WI38 (cell line): Measurements from ENCODE around the gene OAS1.

Experiments used
- H3K4me3 ChIP-seq: 2 replicates; pipeline ENCODE4 v1.5.1; 2011; ENCODE audit warnings: low read depth, mild to moderate bottlenecking, control low read depth, low read length
- TF ChIP-seq, protein P1 (sequence below): IDR thresholded peaks from 2 replicates; pipeline ENCODE4 v1.5.1; 2012; ENCODE audit warnings: low read depth, mild to moderate bottlenecking, control low read depth, low read length

The OAS1 gene

DNA sequence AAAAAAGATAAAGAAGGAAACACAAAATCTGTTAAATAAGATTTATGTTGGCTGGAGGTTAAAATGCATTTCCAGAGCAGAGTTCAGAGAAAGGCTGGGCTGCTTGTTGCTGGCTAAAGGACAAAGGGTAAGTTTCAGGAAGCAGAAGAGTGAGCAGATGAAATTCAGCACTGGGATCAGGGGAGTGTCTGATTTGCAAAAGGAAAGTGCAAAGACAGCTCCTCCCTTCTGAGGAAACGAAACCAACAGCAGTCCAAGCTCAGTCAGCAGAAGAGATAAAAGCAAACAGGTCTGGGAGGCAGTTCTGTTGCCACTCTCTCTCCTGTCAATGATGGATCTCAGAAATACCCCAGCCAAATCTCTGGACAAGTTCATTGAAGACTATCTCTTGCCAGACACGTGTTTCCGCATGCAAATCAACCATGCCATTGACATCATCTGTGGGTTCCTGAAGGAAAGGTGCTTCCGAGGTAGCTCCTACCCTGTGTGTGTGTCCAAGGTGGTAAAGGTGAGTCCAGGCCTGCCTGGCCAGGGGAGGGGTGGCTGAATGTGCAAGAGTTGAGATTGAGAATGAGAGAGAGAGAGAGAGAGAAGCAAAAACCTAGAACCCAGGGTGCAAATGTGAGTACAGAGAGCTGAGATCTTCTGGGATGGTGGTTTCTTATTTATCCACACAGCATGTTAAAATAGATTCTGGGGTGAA lies at the start of gene OAS1:
Gene OAS1, plus strand, starts transcription at position 251 of the 703 bp plus-strand sequence. Its CDS starts 78 bp downstream, at position 329.
- peak within 1 kb of the TSS; percentile 42 for H3K4me3 ChIP-seq

DNA sequence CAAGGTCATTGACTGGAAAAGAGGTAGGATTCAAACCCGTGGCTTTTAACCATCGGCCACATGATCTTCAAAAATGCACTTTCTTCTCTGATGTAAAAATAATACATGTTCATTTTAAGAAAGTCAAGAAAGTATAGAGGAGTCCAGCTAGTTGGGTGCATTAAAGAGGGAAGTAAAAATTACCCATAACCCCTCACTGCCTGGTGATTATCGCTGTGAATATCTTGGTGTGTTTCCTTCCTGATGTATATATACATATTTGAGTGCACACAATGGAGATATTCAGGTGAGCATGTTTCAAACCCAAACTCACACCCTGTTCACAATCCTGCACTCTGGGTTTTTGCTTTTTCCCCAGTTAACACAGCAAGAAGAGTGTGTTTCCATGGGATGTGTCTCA lies 47.5 kb upstream of the OAS1 start:
- TF ChIP-seq, protein P1, sequence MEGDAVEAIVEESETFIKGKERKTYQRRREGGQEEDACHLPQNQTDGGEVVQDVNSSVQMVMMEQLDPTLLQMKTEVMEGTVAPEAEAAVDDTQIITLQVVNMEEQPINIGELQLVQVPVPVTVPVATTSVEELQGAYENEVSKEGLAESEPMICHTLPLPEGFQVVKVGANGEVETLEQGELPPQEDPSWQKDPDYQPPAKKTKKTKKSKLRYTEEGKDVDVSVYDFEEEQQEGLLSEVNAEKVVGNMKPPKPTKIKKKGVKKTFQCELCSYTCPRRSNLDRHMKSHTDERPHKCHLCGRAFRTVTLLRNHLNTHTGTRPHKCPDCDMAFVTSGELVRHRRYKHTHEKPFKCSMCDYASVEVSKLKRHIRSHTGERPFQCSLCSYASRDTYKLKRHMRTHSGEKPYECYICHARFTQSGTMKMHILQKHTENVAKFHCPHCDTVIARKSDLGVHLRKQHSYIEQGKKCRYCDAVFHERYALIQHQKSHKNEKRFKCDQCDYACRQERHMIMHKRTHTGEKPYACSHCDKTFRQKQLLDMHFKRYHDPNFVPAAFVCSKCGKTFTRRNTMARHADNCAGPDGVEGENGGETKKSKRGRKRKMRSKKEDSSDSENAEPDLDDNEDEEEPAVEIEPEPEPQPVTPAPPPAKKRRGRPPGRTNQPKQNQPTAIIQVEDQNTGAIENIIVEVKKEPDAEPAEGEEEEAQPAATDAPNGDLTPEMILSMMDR = no peak
- no peak overlapping the region for H3K4me3 ChIP-seq

More for the DNA sequence above, at the start of gene OAS1:
- TF ChIP-seq, protein P1 = no peak

DNA sequence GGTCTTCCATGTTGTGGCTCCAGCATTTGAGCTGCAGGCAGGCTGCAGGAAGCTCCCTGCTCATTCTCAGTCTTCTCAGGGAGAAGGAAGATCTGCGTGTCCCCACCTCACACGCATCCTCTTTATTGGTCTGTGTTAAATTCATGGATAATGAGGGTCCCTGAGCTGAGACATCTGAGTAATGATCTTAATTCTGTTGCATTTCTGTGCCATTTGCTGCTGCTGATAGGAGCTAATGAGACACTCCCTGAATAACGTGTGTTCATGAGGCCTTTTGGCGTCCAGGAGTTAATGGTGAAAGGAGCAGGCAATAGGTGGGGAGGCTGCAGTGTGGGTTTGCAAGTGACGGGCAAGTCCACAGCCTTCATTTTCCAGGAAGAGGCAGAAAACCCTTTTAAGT lies 46.6 kb upstream of the OAS1 start:
- H3K4me3 ChIP-seq = no peak overlapping the region
- TF ChIP-seq, protein P1 = no peak

- H3K4me3 ChIP-seq = no peak overlapping the region
- TF ChIP-seq, protein P1 = no peak
Observed at GRCh38 chr12:112861284-112861683, 45.5 kb upstream of the OAS1 start.

- TF ChIP-seq, protein P1 = no peak
- no peak overlapping the region for H3K4me3 ChIP-seq
Observed at GRCh38 chr12:112862636-112863290, 44.0 kb upstream of the OAS1 start.

DNA sequence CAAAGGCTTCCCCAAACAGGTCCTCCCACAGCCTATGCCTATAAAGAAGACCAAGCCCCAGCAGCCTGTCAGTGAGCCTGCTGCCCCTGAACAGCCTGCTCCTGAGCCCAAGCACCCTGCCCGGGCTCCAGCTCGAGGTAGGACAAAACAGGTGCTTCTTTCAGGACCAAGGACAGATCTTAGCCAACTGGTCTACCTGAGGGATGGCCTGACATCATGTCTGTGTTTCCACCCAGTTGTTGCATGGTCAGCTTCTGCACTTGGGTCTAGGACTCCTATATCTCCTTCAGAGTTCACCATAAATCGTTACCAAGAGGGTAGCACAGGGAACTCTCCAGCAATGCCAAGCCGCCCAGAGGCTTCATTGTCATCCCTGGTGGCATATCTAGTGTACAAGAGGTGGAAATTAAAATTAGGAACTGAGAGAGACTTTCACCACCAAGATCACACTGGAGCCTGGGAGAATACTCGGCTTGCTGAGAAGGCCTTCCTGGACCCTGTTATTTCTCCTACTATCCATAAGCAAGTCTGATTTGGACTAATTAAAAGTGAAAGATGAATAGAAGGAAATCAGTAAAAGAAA lies 38.2 kb upstream of the OAS1 start:
- TF ChIP-seq, protein P1 = no peak
- no peak overlapping the region for H3K4me3 ChIP-seq

DNA sequence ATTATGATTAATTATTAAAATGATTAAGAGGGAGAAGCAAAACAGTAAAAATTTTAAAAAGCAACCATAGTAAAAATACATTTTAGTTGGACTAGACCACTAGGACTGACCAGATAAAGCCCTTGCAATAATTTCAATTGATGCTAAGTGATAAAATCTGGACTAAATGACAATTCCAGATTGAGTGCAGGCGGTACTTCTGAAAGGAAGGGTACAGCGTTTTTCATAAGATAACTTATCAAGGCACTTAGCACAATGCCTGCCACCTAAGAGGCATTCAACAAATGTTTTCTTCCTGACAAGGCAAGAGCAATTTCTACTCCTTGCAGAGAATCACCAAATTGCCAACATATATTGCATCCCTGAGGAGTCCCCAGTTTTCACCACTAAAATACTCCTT lies 37.7 kb upstream of the OAS1 start:
- no peak overlapping the region for H3K4me3 ChIP-seq
- TF ChIP-seq, protein P1 = no peak
